Measurements from ENCODE around the gene WDR77.

The WDR77 gene

DNA sequence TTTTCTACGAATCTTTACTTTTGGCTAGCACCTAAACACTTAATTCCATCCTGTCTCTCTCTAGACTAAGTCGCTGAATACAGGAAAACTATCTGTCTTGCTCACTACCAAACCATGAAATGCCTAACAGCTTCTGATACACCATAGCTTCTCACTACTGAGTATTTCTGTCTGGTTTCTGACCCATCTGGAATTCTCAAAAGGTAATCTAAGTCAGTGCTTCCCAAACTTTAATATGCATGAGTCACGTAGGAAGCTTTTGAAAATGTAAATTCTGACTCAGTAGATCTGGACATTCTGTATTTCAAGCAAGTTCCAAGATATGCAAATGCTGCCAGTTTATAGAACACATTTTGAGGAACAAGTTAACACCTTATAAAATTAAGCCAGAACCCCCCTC lies 12.3 kb downstream of the WDR77 start:
- TF ChIP-seq CTCF (conservative IDR thresholded peaks at IDR 0.05; ENCODE audit: low read length) (no peak), EZH2phosphoT487 (IDR thresholded peaks at IDR 0.05; ENCODE audit: borderline replicate concordance) (no peak)
- H2AFZ ChIP-seq (ENCODE audit: low read length), result no peak overlapping the region
- no peak overlapping the region for H3K9ac ChIP-seq (ENCODE audit: low read depth, low read length, poor library complexity, severe bottlenecking)
- no peaks in the 10 kb centered on the region for H3K9me2 ChIP-seq (replicated peaks; ENCODE audit: low read depth, low read length)
- no peak overlapping the region for H3K4me2 ChIP-seq (ENCODE audit: low read depth, low read length, poor library complexity, severe bottlenecking)
- no peaks in the 10 kb centered on the region for H3K4me1 ChIP-seq (ENCODE audit: insufficient read depth, low read length, poor library complexity, severe bottlenecking)
- H3K4me3 ChIP-seq (ENCODE audit: low read length, poor library complexity, severe bottlenecking), result no peak overlapping the region
- H3K79me2 ChIP-seq (ENCODE audit: insufficient read depth, low read length), result no peaks in the 10 kb centered on the region
- no peaks in the 10 kb centered on the region for H4K20me1 ChIP-seq (ENCODE audit: insufficient read depth, low read length, poor library complexity, severe bottlenecking)
- no peaks in the 10 kb centered on the region for H3K27me3 ChIP-seq (ENCODE audit: insufficient read depth, low read length, poor library complexity, severe bottlenecking)
- no peaks in the 10 kb centered on the region for H3K9me3 ChIP-seq (ENCODE audit: insufficient read depth, low read depth, low read length)
- H3F3A ChIP-seq (ENCODE audit: low read depth), result no peaks in the 10 kb centered on the region
- peaks cover 41% of the 10 kb centered on the region; the same call in 1 of the 2 replicates for H3K36me3 ChIP-seq (ENCODE audit: insufficient read depth, low read length)

DNA sequence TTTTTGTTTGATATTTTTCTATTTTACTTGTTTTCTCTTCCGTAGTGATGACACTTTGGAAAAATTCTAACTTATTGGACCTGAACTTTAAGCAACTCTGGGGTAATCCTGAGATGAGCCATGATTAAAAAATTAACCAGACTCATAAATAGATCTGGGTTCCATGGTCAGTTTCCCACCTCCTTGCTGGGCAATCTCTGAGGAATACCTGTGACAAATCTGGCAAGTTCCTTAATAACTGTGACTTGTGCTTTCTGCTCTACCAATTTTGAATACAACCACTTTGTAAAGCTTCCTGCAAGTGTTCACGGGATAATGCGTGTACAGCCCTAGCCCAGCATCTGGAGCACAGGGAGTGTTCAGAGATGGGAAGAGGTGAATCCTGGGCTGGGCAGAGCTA lies 24.8 kb downstream of the WDR77 start:
- Histone ChIP-seq H3K9ac (ENCODE audit: low read depth, low read length, poor library complexity, severe bottlenecking) (no peak overlapping the region), H3F3A (ENCODE audit: low read depth) (no peaks in the 10 kb centered on the region), H3K79me2 (ENCODE audit: insufficient read depth, low read length) (no peaks in the 10 kb centered on the region), H3K9me3 (ENCODE audit: insufficient read depth, low read depth, low read length) (no peaks in the 10 kb centered on the region), H2AFZ (ENCODE audit: low read length) (no peak overlapping the region), H3K4me3 (ENCODE audit: low read length, poor library complexity, severe bottlenecking) (no peak overlapping the region), H4K20me1 (ENCODE audit: insufficient read depth, low read length, poor library complexity, severe bottlenecking) (no peaks in the 10 kb centered on the region), H3K4me1 (ENCODE audit: insufficient read depth, low read length, poor library complexity, severe bottlenecking) (peaks cover 6% of the 10 kb centered on the region), H3K36me3 (ENCODE audit: insufficient read depth, low read length) (no peaks in the 10 kb centered on the region), H3K9me2 (replicated peaks; ENCODE audit: low read depth, low read length) (no peaks in the 10 kb centered on the region), H3K4me2 (ENCODE audit: low read depth, low read length, poor library complexity, severe bottlenecking) (no peak overlapping the region), H3K27me3 (ENCODE audit: insufficient read depth, low read length, poor library complexity, severe bottlenecking) (no peaks in the 10 kb centered on the region)
- no peak for TF ChIP-seq EZH2phosphoT487 (IDR thresholded peaks at IDR 0.05; ENCODE audit: borderline replicate concordance)
- no peak for TF ChIP-seq CTCF (conservative IDR thresholded peaks at IDR 0.05; ENCODE audit: low read length)

GRCh38 chr1:111422546-111423391 lies 26.3 kb downstream of the WDR77 start:
- TF ChIP-seq EZH2phosphoT487 (IDR thresholded peaks at IDR 0.05; ENCODE audit: borderline replicate concordance) (no peak), CTCF (conservative IDR thresholded peaks at IDR 0.05; ENCODE audit: low read length) (no peak)
- no peak overlapping the region for H3K9ac ChIP-seq (ENCODE audit: low read depth, low read length, poor library complexity, severe bottlenecking)
- H3K4me2 ChIP-seq (ENCODE audit: low read depth, low read length, poor library complexity, severe bottlenecking), result no peak overlapping the region
- no peaks in the 10 kb centered on the region for H3K79me2 ChIP-seq (ENCODE audit: insufficient read depth, low read length)
- no peaks in the 10 kb centered on the region for H4K20me1 ChIP-seq (ENCODE audit: insufficient read depth, low read length, poor library complexity, severe bottlenecking)
- no peaks in the 10 kb centered on the region for H3K9me3 ChIP-seq (ENCODE audit: insufficient read depth, low read depth, low read length)
- H3K9me2 ChIP-seq (replicated peaks; ENCODE audit: low read depth, low read length), result no peaks in the 10 kb centered on the region
- no peaks in the 10 kb centered on the region for H3F3A ChIP-seq (ENCODE audit: low read depth)
- no peaks in the 10 kb centered on the region for H3K27me3 ChIP-seq (ENCODE audit: insufficient read depth, low read length, poor library complexity, severe bottlenecking)
- no peak overlapping the region for H2AFZ ChIP-seq (ENCODE audit: low read length)
- H3K36me3 ChIP-seq (ENCODE audit: insufficient read depth, low read length), result no peaks in the 10 kb centered on the region
- peaks cover 2% of the 10 kb centered on the region for H3K4me1 ChIP-seq (ENCODE audit: insufficient read depth, low read length, poor library complexity, severe bottlenecking)
- no peak overlapping the region for H3K4me3 ChIP-seq (ENCODE audit: low read length, poor library complexity, severe bottlenecking)
